Left lung (tissue), 10 donors: Measurements from ENCODE around the gene SEMA3D. TPM values are rescaled to one million over a fixed set of nuclear protein-coding genes. Genes with fewer than 3 reads are reported as not detected.

ENCODE experiments used
- ATAC-seq: fragments of 200-7000 bp; cut with Tn5 transposase; one replicate; pipeline ENCODE4 v1.9.1; 2020; ENCODE audit warnings: moderate library complexity
- DNase-seq, 4 donors: peaks; one replicate each; pipeline ENCODE4 v3.0.0-alpha.2; 2013 to 2020
- H3K27ac ChIP-seq, 2 donors: fragments of 200-600 bp; sonication (generic) in 1 of 2; one replicate each; pipeline versions ENCODE4 v1.5.0 to v1.8.0; 2020 to 2021
- H3K27me3 ChIP-seq, 2 donors: fragments of 200-600 bp; sonication (generic) in 1 of 2; one replicate each; pipeline versions ENCODE4 v1.5.0 to v1.8.0; 2020 to 2021
- H3K36me3 ChIP-seq, 2 donors: fragments of 200-600 bp; sonication (generic) in 1 of 2; one replicate each; pipeline versions ENCODE4 v1.5.0 to v1.8.0; 2020 to 2021
- H3K4me1 ChIP-seq, 2 donors: fragments of 200-600 bp; one replicate each; pipeline ENCODE4 v1.8.0; 2021
- H3K4me3 ChIP-seq, 2 donors: fragments of 200-600 bp; sonication (generic) in 1 of 2; one replicate each; pipeline versions ENCODE4 v1.5.0 to v1.8.0; 2020 to 2021; ENCODE audit warnings: mild to moderate bottlenecking in 1 of 2
- H3K9me3 ChIP-seq, 2 donors: fragments of 200-600 bp; sonication (generic) in 1 of 2; one replicate each; pipeline versions ENCODE4 v1.5.0 to v1.8.0; 2020 to 2021
- intact Hi-C, 2 donors: fragments of 100-400 bp; cut with DNase I; formaldehyde crosslinking; loops; one replicate each; pipeline versions ENCODE4 v1.11.2 to v1.14.2; 2022
- polyA plus RNA-seq, 6 donors: library from polyadenylated mRNA; unstranded; fragments of 120-200 nt; gene quantifications; one replicate each; pipeline ENCODE4 v1.2.1, GENCODE V29; 2013; ENCODE audit not compliant: insufficient read length in 6 of 6
- total RNA-seq, 2 donors: library from RNA; stranded (reverse); fragmentation: NEBNext Ultra II Directional; extraction: Animal tissue kit (Norgen Biotek cat#: 25700); gene quantifications; one replicate each; pipeline ENCODE4 v1.2.1, GENCODE V29; 2021
- TF ChIP-seq, protein P1 (sequence below), 2 donors: fragments of 200-600 bp; sonication (generic) in 1 of 2; IDR thresholded peaks; one replicate each; pipeline versions ENCODE4 v1.5.0 to v1.8.0; 2021; ENCODE audit warnings: antibody characterized with exemption in 2 of 2
- donor health status: DM: no; HTN: yes; CAD: no.
- donor health status: DM: no; HTN: no; CAD: no.

SEMA3D gene
- total and polyA plus RNA-seq, 8 donors, result 5.5 to 68.5 (median 46.3) TPM

GRCh38 chr7:85186083-85186520 lies 754 bp downstream of the SEMA3D start:
- Histone ChIP-seq H3K4me1 (peaks cover 0 to 20% of the 10 kb centered on the region in 2 donors), H3K4me3 (peak overlapping the region; percentile 34 to 40), H3K27me3 (peaks cover 5 to 55% of the 10 kb centered on the region in 2 donors), H3K36me3 (no peaks in the 10 kb centered on the region), H3K9me3 (no peaks in the 10 kb centered on the region), H3K27ac (peak overlapping the region in 1 of 2 donors; percentile 78)
- TF ChIP-seq, protein P1, sequence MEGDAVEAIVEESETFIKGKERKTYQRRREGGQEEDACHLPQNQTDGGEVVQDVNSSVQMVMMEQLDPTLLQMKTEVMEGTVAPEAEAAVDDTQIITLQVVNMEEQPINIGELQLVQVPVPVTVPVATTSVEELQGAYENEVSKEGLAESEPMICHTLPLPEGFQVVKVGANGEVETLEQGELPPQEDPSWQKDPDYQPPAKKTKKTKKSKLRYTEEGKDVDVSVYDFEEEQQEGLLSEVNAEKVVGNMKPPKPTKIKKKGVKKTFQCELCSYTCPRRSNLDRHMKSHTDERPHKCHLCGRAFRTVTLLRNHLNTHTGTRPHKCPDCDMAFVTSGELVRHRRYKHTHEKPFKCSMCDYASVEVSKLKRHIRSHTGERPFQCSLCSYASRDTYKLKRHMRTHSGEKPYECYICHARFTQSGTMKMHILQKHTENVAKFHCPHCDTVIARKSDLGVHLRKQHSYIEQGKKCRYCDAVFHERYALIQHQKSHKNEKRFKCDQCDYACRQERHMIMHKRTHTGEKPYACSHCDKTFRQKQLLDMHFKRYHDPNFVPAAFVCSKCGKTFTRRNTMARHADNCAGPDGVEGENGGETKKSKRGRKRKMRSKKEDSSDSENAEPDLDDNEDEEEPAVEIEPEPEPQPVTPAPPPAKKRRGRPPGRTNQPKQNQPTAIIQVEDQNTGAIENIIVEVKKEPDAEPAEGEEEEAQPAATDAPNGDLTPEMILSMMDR (IDR thresholded peaks at IDR 0.05), result no peak
- ATAC-seq, result peak; percentile 62
- peak; percentile 33 to 69 (median 56) for DNase-seq
- intact Hi-C loops, result loop anchor here in 1 of 2 donors (10.0 kb wide), 1 partner anchor 141 kb away; no protein-coding TSS in a partner anchor

- Histone ChIP-seq H3K4me1 (peaks cover 0 to 20% of the 10 kb centered on the region in 2 donors), H3K9me3 (no peaks in the 10 kb centered on the region), H3K27ac (peak overlapping the region in 1 of 2 donors; percentile 78), H3K36me3 (no peaks in the 10 kb centered on the region), H3K27me3 (peaks cover 5 to 55% of the 10 kb centered on the region in 2 donors), H3K4me3 (peak overlapping the region; percentile 34 to 40)
- intact Hi-C loops, result loop anchor here in 1 of 2 donors (10.0 kb wide), 1 partner anchor 141 kb away; no protein-coding TSS in a partner anchor
- peak; percentile 52 to 88 (median 74) for DNase-seq
- peak; percentile 58 for ATAC-seq
- TF ChIP-seq, protein P1 (IDR thresholded peaks at IDR 0.05), result no peak
Measured at GRCh38 chr7:85185424-85186082, 1.3 kb downstream of the SEMA3D start.

- peak overlapping the region; percentile 34 to 40 for H3K4me3 ChIP-seq
- H3K27ac ChIP-seq, result peak overlapping the region in 1 of 2 donors; percentile 78
- TF ChIP-seq, protein P1 (IDR thresholded peaks at IDR 0.05), result no peak
- peaks cover 0 to 20% of the 10 kb centered on the region in 2 donors for H3K4me1 ChIP-seq
- peaks cover 5 to 55% of the 10 kb centered on the region in 2 donors for H3K27me3 ChIP-seq
- DNase-seq (peak; percentile 42 to 80 (median 60)), ATAC-seq (peak; percentile 7)
- H3K9me3 ChIP-seq, result peaks cover 0 to 5% of the 10 kb centered on the region in 2 donors
- intact Hi-C loops, result loop anchor here in 1 of 2 donors (10.0 kb wide), 1 partner anchor 140 kb away; no protein-coding TSS in a partner anchor
- H3K36me3 ChIP-seq, result no peaks in the 10 kb centered on the region
Measured at GRCh38 chr7:85184599-85185423, 2.0 kb downstream of the SEMA3D start.

GRCh38 chr7:85183296-85183695 lies 3.6 kb downstream of the SEMA3D start:
- Histone ChIP-seq H3K4me1 (peaks cover 0 to 20% of the 10 kb centered on the region in 2 donors), H3K4me3 (no peak overlapping the region), H3K27me3 (peaks cover 5 to 46% of the 10 kb centered on the region in 2 donors), H3K27ac (no peak overlapping the region), H3K9me3 (peaks cover 0 to 18% of the 10 kb centered on the region in 2 donors), H3K36me3 (no peaks in the 10 kb centered on the region)
- no peak for ATAC-seq
- intact Hi-C loops, result loop anchor here in 1 of 2 donors (10.0 kb wide), 1 partner anchor 138 kb away; no protein-coding TSS in a partner anchor
- DNase-seq, result no peak
- TF ChIP-seq, protein P1 (IDR thresholded peaks at IDR 0.05), result no peak
